Cardiac fibroblast (primary cell): ENCODE results near the gene RAB42.

Experiments
- DNase-seq, 2 donors: peaks; one replicate each; pipeline versions ENCODE4 v3.0.0 to v3.0.0-alpha.2; 2010; ENCODE audit warnings: low read depth in 2 of 2
- H3K4me3 ChIP-seq, 2 donors: replicated peaks in 1 of 2; 1 replicate in 1 of 2; 2 replicates in 1 of 2; pipeline ENCODE4 v1.5.1; 2011; ENCODE audit warnings: low read depth in 2 of 2, low read length in 2 of 2, mild to moderate bottlenecking in 2 of 2, moderate library complexity in 1 of 2
- TF ChIP-seq, protein P1 (sequence below): IDR thresholded peaks from one replicate; pipeline ENCODE4 v1.5.1; 2011; ENCODE audit warnings: low read depth, mild to moderate bottlenecking, low read length, inconsistent platforms

RAB42 gene

GRCh38 chr1:28632560-28632959 lies 40.5 kb downstream of the RAB42 start:
- DNase-seq = no peak
- TF ChIP-seq, protein P1, sequence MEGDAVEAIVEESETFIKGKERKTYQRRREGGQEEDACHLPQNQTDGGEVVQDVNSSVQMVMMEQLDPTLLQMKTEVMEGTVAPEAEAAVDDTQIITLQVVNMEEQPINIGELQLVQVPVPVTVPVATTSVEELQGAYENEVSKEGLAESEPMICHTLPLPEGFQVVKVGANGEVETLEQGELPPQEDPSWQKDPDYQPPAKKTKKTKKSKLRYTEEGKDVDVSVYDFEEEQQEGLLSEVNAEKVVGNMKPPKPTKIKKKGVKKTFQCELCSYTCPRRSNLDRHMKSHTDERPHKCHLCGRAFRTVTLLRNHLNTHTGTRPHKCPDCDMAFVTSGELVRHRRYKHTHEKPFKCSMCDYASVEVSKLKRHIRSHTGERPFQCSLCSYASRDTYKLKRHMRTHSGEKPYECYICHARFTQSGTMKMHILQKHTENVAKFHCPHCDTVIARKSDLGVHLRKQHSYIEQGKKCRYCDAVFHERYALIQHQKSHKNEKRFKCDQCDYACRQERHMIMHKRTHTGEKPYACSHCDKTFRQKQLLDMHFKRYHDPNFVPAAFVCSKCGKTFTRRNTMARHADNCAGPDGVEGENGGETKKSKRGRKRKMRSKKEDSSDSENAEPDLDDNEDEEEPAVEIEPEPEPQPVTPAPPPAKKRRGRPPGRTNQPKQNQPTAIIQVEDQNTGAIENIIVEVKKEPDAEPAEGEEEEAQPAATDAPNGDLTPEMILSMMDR = no peak

DNA sequence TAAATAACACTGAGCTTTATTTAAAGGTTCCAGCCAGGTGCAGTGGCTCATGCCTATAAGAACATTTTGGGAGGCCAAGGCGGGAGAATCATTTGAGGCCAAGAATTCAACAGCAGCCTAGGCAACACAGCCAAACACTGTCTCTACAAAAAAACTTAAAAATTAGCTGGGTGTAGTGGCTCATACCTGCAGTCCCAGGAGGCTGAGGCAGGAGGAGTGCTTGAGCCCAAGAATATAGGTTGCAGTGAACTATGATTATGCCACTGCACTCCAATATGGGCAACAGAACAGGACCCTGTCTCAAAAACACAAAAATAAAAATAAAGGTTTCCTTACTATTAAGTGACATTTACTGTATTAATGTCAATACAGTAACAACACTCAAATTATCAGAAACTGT lies 48.7 kb downstream of the RAB42 start:
- H3K4me3 ChIP-seq = no peak overlapping the region
- TF ChIP-seq, protein P1 = peak; percentile 37
- DNase-seq = peak; percentile 15 to 24

More at GRCh38 chr1:28632560-28632959, 40.5 kb downstream of the RAB42 start:
- H3K4me3 ChIP-seq = no peak overlapping the region

DNA sequence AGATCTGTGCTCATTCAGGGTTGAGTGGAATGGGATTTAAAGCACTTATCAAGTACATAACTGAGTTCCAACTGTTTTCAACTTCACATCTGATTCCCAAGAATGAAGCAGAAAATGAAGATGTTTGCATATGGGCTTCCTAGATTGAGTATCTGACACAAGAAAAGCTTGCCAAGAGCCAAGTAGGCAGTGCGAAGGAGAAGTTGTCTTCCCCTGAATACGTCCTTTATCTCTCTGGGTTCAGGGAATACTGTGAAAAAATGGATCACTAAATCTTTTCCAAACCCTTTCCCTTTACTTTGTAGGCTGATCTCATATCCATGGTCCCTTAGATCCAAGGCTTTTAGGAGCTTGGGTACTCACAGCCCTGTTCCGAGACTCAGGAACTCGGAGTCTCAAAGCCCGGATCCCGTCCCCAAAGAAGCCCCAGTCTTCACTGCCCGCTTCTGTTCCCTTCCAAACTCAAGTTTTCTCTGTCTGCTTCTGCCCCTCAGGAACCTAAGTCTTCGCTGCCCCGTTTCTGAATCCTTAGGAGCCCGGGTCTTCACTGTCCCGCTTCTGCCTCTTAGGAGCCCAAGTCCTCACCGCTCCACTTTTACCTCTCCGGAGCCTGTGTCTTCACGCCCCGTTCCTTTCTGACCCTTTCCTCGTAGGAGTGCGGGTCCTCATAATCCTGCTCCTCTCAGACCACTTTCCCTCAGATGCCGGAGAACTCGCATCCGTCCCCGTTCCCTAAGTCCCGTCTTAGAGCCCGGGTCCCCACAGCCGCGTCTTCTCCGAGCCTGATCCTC lies 50.2 kb downstream of the RAB42 start:
- DNase-seq = peak in 1 of 2 donors; percentile 40
- TF ChIP-seq, protein P1 = no peak
- H3K4me3 ChIP-seq = peak overlapping the region; percentile 73 to 85

DNA sequence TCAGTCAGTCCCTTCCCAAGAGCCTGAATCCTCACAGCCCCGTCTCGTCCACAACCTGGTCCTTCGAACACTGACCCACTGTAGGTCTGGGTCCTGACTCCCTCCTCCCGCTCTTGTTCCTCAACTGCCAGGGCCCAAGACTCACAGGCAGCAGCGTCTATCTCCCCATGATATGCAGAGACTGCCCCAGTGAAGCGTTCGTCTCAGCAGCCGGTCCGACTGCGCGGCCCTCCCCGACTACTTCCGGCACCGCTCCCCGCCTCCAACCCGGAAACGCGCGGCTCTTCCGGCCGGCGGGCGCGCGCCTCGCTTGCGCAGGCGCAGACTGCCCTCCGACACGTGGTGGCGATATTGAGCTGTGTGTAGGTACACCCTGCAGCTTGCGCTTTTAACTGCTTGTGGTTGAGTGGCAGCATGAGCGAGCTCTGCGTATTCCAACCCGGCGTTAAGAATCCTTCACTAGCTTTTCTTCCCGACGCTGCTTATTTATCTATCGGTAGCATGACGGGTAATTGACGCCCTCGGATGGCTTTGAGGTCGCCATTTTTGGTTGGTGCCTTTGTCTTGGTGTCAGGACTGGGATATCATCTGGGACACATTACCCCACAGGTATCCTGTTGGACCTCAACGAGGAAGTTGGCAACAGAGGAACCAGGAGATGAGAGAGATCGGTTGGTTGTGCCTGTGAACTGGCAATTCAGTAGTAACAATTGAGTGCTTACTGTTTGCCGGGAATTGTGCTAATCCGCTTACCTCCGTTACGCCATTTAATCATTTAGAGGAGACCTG lies 51.0 kb downstream of the RAB42 start, which contains the start of gene TAF12:
TAF12 (minus strand) TSS at position 221 of the 789 bp plus-strand sequence. CDS start 20,986 bp downstream, outside the sequence.
- DNase-seq = peak; percentile 95 to 97
- H3K4me3 ChIP-seq = peak within 1 kb of the TSS; percentile 73 to 85
- TF ChIP-seq, protein P1 = no peak

DNA sequence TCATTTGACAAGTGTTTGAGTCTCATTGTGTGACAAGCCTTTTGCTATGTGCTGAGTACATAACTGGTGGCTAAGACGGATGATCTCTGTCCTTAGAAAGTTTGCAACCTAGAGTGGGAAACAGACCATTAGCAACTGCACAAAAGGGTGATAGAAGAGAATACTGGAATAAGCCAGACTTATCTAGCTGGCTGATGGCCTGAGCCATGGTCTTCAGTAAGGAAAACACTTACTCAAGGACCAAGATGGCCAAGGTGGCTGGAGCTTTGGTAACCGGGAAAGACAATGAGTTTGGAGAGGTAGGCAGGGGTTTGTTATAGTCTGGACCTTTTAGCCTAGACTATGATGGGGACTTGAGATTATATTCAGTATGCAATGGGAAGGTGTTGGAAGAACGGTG lies 52.4 kb downstream of the RAB42 start:
- H3K4me3 ChIP-seq = no peak overlapping the region
- TF ChIP-seq, protein P1 = no peak
- DNase-seq = no peak
